ENCODE measurements around the gene LMAN2L. TPM values are rescaled to one million over a fixed set of nuclear protein-coding genes. Genes with fewer than 3 reads are reported as not detected.

LMAN2L gene
- polyA plus RNA-seq, 1 of the 3 experiments (the other 2 are of a cell fraction), result 17.7 TPM

GRCh38 chr2:96663177-96663576 is 76.7 kb downstream of the LMAN2L start:
- Histone ChIP-seq H3K4me2 (no peak overlapping the region), H3K27ac (ENCODE audit: low read depth in 2 of 2, low read length in 1 of 2) (no peak overlapping the region), H3K27me3 (ENCODE audit: insufficient read depth) (no peaks in the 10 kb centered on the region), H4K20me1 (ENCODE audit: insufficient read depth) (no peaks in the 10 kb centered on the region), H3K79me2 (ENCODE audit: insufficient read depth) (no peaks in the 10 kb centered on the region), H3K9me3 (no peaks in the 10 kb centered on the region), H3K9ac (no peak overlapping the region), H3K9me2 (no peaks in the 10 kb centered on the region), H3K4me3 (ENCODE audit: low read depth in 2 of 2, low read length in 1 of 2) (no peak overlapping the region), H2AFZ (ENCODE audit: low read depth) (no peak overlapping the region), H3K36me3 (replicated peaks in 1 of 2; ENCODE audit: control insufficient read depth in 1 of 2, insufficient read depth in 2 of 2, low read length in 1 of 2) (no peaks in the 10 kb centered on the region), H3F3A (replicated peaks; ENCODE audit: insufficient read depth) (peaks cover 7% of the 10 kb centered on the region), H3K4me1 (ENCODE audit: control insufficient read depth in 1 of 2, insufficient read depth in 2 of 2, low read depth in 1 of 2, low read length in 1 of 2) (peaks cover 0 to 14% of the 10 kb centered on the region in 2 experiments; a peak in 2 of 4 replicates)
- ChIA-PET CTCF (no interaction called here), POLR2A (no interaction called here)
- no peak for DNase-seq
- WGBS (ENCODE audit: low lambda C conversion rate), result 85% methylated on average over 5 of the region's 5 CpGs
- TF ChIP-seq EZH2phosphoT487 (IDR thresholded peaks at IDR 0.05; ENCODE audit: borderline replicate concordance, low read depth) (no peak), RAD21 (IDR thresholded peaks at IDR 0.05; ENCODE audit: low read length) (no peak), TEAD4 (IDR thresholded peaks at IDR 0.05; ENCODE audit: borderline replicate concordance, insufficient read depth) (no peak), RXRA (IDR thresholded peaks at IDR 0.05; ENCODE audit: borderline replicate concordance, low read depth) (no peak), FOXM1 (IDR thresholded peaks at IDR 0.05; ENCODE audit: low read depth) (no peak), MEF2A (IDR thresholded peaks at IDR 0.05; ENCODE audit: borderline replicate concordance, low read depth) (no peak), SMC3 (IDR thresholded peaks at IDR 0.05; ENCODE audit: low read depth, low read length) (no peak), CTCF (IDR thresholded peaks at IDR 0.05) (no peak), MAX (IDR thresholded peaks at IDR 0.05; ENCODE audit: low read depth) (no peak), USF1 (IDR thresholded peaks at IDR 0.05; ENCODE audit: borderline replicate concordance, low read depth) (no peak), PBX3 (IDR thresholded peaks at IDR 0.05) (no peak), RFX5 (IDR thresholded peaks at IDR 0.05; ENCODE audit: low read length) (no peak), GABPA (IDR thresholded peaks at IDR 0.05; ENCODE audit: low read depth) (no peak), GATA2 (CRISPR knock-in tag; IDR thresholded peaks at IDR 0.05) (no peak), JUND (IDR thresholded peaks at IDR 0.05) (no peak), USF2 (IDR thresholded peaks at IDR 0.05; ENCODE audit: borderline replicate concordance, low read depth, low read length) (no peak), TAF1 (IDR thresholded peaks at IDR 0.05; ENCODE audit: borderline replicate concordance, low read depth, low read length) (no peak), CHD2 (IDR thresholded peaks at IDR 0.05; ENCODE audit: low read length, partially characterized antibody) (no peak), FOSL2 (IDR thresholded peaks at IDR 0.05; ENCODE audit: borderline replicate concordance, low read depth) (no peak), FOXJ3 (CRISPR knock-in tag; IDR thresholded peaks at IDR 0.05) (no peak)
